ENCODE data around the gene MYOCOS. TPM values are rescaled to one million over a fixed set of nuclear protein-coding genes. Genes with fewer than 3 reads are reported as not detected.

MYOCOS gene
- total and polyA plus RNA-seq, 2 donors (not counting 3 experiments of a cell fraction or from before 2014, with no cell fraction given), result not detected

- no peaks in the 10 kb centered on the region for H3K9me3 ChIP-seq (replicated peaks; ENCODE audit: control insufficient read depth, insufficient read depth, low read length)
- TF ChIP-seq POLR2AphosphoS5 (IDR thresholded peaks at IDR 0.05; ENCODE audit: insufficient read depth, low read depth, low read length) (no peak), POLR2A (IDR thresholded peaks at IDR 0.05; ENCODE audit: low read depth, low read length) (no peak), MYC (IDR thresholded peaks at IDR 0.05; ENCODE audit: low read depth, low read length) (no peak)
- TF ChIP-seq, protein P1, sequence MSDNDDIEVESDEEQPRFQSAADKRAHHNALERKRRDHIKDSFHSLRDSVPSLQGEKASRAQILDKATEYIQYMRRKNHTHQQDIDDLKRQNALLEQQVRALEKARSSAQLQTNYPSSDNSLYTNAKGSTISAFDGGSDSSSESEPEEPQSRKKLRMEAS (IDR thresholded peaks at IDR 0.05; ENCODE audit: insufficient read depth, insufficient read length), result no peak
- H3K27ac ChIP-seq (ENCODE audit: insufficient read depth, low read depth, low read length), result no peak overlapping the region
- no TSS peak for BruUV-seq (replicated peaks)
- H3K4me3 ChIP-seq (replicated peaks in 1 of 3; ENCODE audit: insufficient read depth in 1 of 3, low read depth in 1 of 3, low read length in 3 of 3), result no peak overlapping the region
- FAIRE-seq (peak; percentile 21), DNase-seq (ENCODE audit: low read depth, low spot score) (no peak)
- intact Hi-C loops (cut with micrococcal nuclease) (loop anchor here (1.0 to 2.0 kb wide), 5 partner anchors 10 to 340 kb away; partner anchors contain the start of gene METTL13), dilution Hi-C loops (cut with MboI; ENCODE audit: extremely low pct_ligation_motif_present, low sequenced_read_pairs) (loop anchor here (25.0 kb wide), 1 partner anchor 342 kb away; no protein-coding TSS in a partner anchor)
- peaks cover 0 to 2% of the 10 kb centered on the region in 2 experiments for H3K27me3 ChIP-seq (ENCODE audit: control insufficient read depth in 2 of 2, insufficient read depth in 2 of 2, low read length in 2 of 2)
- no peak overlapping the region for H3K9ac ChIP-seq (replicated peaks; ENCODE audit: extremely low read depth, insufficient read depth, low read length)
- no peak overlapping the region for H2AFZ ChIP-seq (ENCODE audit: low read depth, low read length)
- no peaks in the 10 kb centered on the region for H3K9me1 ChIP-seq (replicated peaks; ENCODE audit: control insufficient read depth, extremely low read depth, insufficient read depth, low read length)
- no peaks in the 10 kb centered on the region for H4K20me1 ChIP-seq (replicated peaks; ENCODE audit: control insufficient read depth, extremely low read depth, insufficient read depth, low read length)
- no peaks in the 10 kb centered on the region for H3K36me3 ChIP-seq (ENCODE audit: control insufficient read depth in 2 of 2, extremely low read depth in 1 of 2, insufficient read depth in 2 of 2, low read length in 2 of 2)
- no peak overlapping the region for H3K4me2 ChIP-seq (ENCODE audit: insufficient read depth, low read length)
- POLR2A ChIA-PET, result no interaction called here
- H3K4me1 ChIP-seq (ENCODE audit: control insufficient read depth, extremely low read depth, insufficient read depth, low read length), result no peaks in the 10 kb centered on the region
- CTCF ChIA-PET, result interaction anchor here (1.0 to 6.9 kb wide), 27 partner anchors 10 to 357 kb away, joined by 3 to 200 read pairs (median 7); partner anchors contain the start of genes DNM3, METTL13, MYOCOS and VAMP4
- H3K79me2 ChIP-seq (ENCODE audit: control insufficient read depth, insufficient read depth, low read length), result no peaks in the 10 kb centered on the region
Observed at GRCh38 chr1:171645553-171646248, 23.7 kb downstream of the MYOCOS start.

DNA sequence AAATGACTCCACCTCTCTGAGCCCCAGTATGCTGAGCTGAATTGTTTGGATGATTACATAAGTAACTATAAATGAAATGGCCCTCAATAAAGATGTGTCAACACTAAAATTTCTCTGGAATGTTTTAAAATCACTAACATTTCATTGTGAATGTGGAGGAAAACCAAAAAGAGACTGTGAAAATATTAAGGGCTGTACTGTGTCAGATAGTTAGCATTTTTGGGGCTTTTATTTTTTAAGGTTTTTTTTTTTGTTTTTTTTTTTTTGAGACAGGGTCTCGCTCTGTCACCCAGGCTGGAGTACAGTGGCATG is 24.2 kb downstream of the MYOCOS start:
- Histone ChIP-seq H3K36me3 (ENCODE audit: control insufficient read depth in 2 of 2, extremely low read depth in 1 of 2, insufficient read depth in 2 of 2, low read length in 2 of 2) (no peaks in the 10 kb centered on the region), H3K9me1 (replicated peaks; ENCODE audit: control insufficient read depth, extremely low read depth, insufficient read depth, low read length) (no peaks in the 10 kb centered on the region), H2AFZ (ENCODE audit: low read depth, low read length) (no peak overlapping the region), H3K9ac (replicated peaks; ENCODE audit: extremely low read depth, insufficient read depth, low read length) (no peak overlapping the region), H3K4me3 (replicated peaks in 1 of 3; ENCODE audit: insufficient read depth in 1 of 3, low read depth in 1 of 3, low read length in 3 of 3) (no peak overlapping the region), H3K4me2 (ENCODE audit: insufficient read depth, low read length) (no peak overlapping the region), H3K27me3 (ENCODE audit: control insufficient read depth in 2 of 2, insufficient read depth in 2 of 2, low read length in 2 of 2) (peaks cover 0 to 2% of the 10 kb centered on the region in 2 experiments), H3K79me2 (ENCODE audit: control insufficient read depth, insufficient read depth, low read length) (no peaks in the 10 kb centered on the region), H4K20me1 (replicated peaks; ENCODE audit: control insufficient read depth, extremely low read depth, insufficient read depth, low read length) (no peaks in the 10 kb centered on the region), H3K27ac (ENCODE audit: insufficient read depth, low read depth, low read length) (no peak overlapping the region), H3K9me3 (replicated peaks; ENCODE audit: control insufficient read depth, insufficient read depth, low read length) (no peaks in the 10 kb centered on the region), H3K4me1 (ENCODE audit: control insufficient read depth, extremely low read depth, insufficient read depth, low read length) (no peaks in the 10 kb centered on the region)
- intact Hi-C loops (cut with micrococcal nuclease) (no loop called here), dilution Hi-C loops (cut with MboI; ENCODE audit: extremely low pct_ligation_motif_present, low sequenced_read_pairs) (loop anchor here (25.0 kb wide), 1 partner anchor 341 kb away; no protein-coding TSS in a partner anchor)
- ChIA-PET CTCF (interaction anchor here (1.5 to 6.9 kb wide), 7 partner anchors 10 to 338 kb away, joined by 7 to 200 read pairs (median 61); partner anchors contain the start of gene VAMP4), POLR2A (no interaction called here)
- FAIRE-seq (no peak), DNase-seq (ENCODE audit: low read depth, low spot score) (no peak)
- TF ChIP-seq, protein P1 (IDR thresholded peaks at IDR 0.05; ENCODE audit: insufficient read depth, insufficient read length), result no peak
- no peak for TF ChIP-seq POLR2AphosphoS5 (IDR thresholded peaks at IDR 0.05; ENCODE audit: insufficient read depth, low read depth, low read length)
- no TSS peak for BruUV-seq (replicated peaks)
